HG03439 (cell line): ENCODE results near the gene GLB1L2.

Source experiments
- ATAC-seq: cut with Tn5 transposase; IDR thresholded peaks from one replicate; pipeline ENCODE4 v1.9.1; 2021; ENCODE audit warnings: mild to moderate bottlenecking, moderate library complexity; ENCODE audit not compliant: unreplicated experiment

The GLB1L2 gene

GRCh38 chr11:134401825-134402809, 70.3 kb downstream of the GLB1L2 start:
- no peak for ATAC-seq

GRCh38 chr11:134402910-134403309, 71.1 kb downstream of the GLB1L2 start:
- ATAC-seq: no peak

GRCh38 chr11:134404575-134405341, 73.0 kb downstream of the GLB1L2 start:
- no peak for ATAC-seq

- no peak for ATAC-seq
These were observed 73.6 kb downstream of the GLB1L2 start for GRCh38 chr11:134405436-134405835.

GRCh38 chr11:134405841-134406240, 74.1 kb downstream of the GLB1L2 start:
- no peak for ATAC-seq

- no peak for ATAC-seq
These were observed 74.7 kb downstream of the GLB1L2 start for GRCh38 chr11:134406264-134407185.

- no peak for ATAC-seq
These were observed 75.6 kb downstream of the GLB1L2 start for GRCh38 chr11:134407321-134407828.

GRCh38 chr11:134407923-134408322, 76.1 kb downstream of the GLB1L2 start:
- ATAC-seq: no peak

- no peak for ATAC-seq
These were observed 78.0 kb downstream of the GLB1L2 start for GRCh38 chr11:134409552-134410429.

- ATAC-seq: no peak
These were observed 79.0 kb downstream of the GLB1L2 start for GRCh38 chr11:134410766-134411165.

GRCh38 chr11:134412203-134413042, 80.6 kb downstream of the GLB1L2 start, which contains the start of gene B3GAT1:
TSS of gene B3GAT1 (minus strand) at chr11:134412242. CDS start at chr11:134387659, 24,583 bp downstream.
- no peak for ATAC-seq

GRCh38 chr11:134413043-134413825, 81.4 kb downstream of the GLB1L2 start:
- no peak for ATAC-seq

- ATAC-seq: no peak
These were observed 82.3 kb downstream of the GLB1L2 start for GRCh38 chr11:134413826-134414731.

GRCh38 chr11:134414766-134415765, 83.3 kb downstream of the GLB1L2 start:
- ATAC-seq: no peak

GRCh38 chr11:134416726-134417125, 84.9 kb downstream of the GLB1L2 start:
- no peak for ATAC-seq
